Memory B cell (primary cell): ENCODE data around the gene COPS8.
A peak's percentile ranks its signal among the peaks of the same experiment; 100 is the strongest.

Experiments
- ATAC-seq: fragments of 150-1000 bp; cut with Tn5 transposase; 2 replicates; pipeline ENCODE4 v1.10.0; 2021; ENCODE audit warnings: low read depth, mild to moderate bottlenecking, moderate library complexity
- DNase-seq, 2 donors: peaks; one replicate each; pipeline ENCODE4 v3.0.0; 2022; ENCODE audit warnings: low spot score in 2 of 2
- H3K27ac Mint-ChIP-seq: one replicate; pipeline ENCODE4 v1.8.0; 2022; ENCODE audit warnings: mild to moderate bottlenecking, moderate library complexity, mixed read lengths
- H3K27me3 Mint-ChIP-seq: one replicate; pipeline ENCODE4 v1.8.0; 2022; ENCODE audit warnings: mixed read lengths
- H3K36me3 Mint-ChIP-seq: one replicate; pipeline ENCODE4 v1.8.0; 2022; ENCODE audit warnings: mild to moderate bottlenecking, mixed read lengths
- H3K4me1 Mint-ChIP-seq: one replicate; pipeline ENCODE4 v1.8.0; 2022; ENCODE audit warnings: mixed read lengths
- H3K4me3 Mint-ChIP-seq: one replicate; pipeline ENCODE4 v1.8.0; 2022; ENCODE audit warnings: mild to moderate bottlenecking, moderate library complexity, mixed read lengths
- H3K9me3 Mint-ChIP-seq: one replicate; pipeline ENCODE4 v1.8.0; 2022; ENCODE audit warnings: mixed read lengths

COPS8 gene

GRCh38 chr2:237057893-237058300 lies 27.8 kb upstream of the COPS8 start:
- Mint-ChIP-seq H3K27me3 (peaks cover 10% of the 10 kb centered on the region), H3K36me3 (no peaks in the 10 kb centered on the region), H3K4me3 (peak overlapping the region; percentile 84), H3K9me3 (no peaks in the 10 kb centered on the region), H3K4me1 (peaks cover 26% of the 10 kb centered on the region), H3K27ac (no peak overlapping the region)
- peak; percentile 72 for ATAC-seq
- DNase-seq = no peak

- DNase-seq = no peak
- Mint-ChIP-seq H3K36me3 (no peaks in the 10 kb centered on the region), H3K9me3 (no peaks in the 10 kb centered on the region), H3K4me3 (peak overlapping the region; percentile 84), H3K4me1 (peaks cover 26% of the 10 kb centered on the region), H3K27me3 (peaks cover 8% of the 10 kb centered on the region), H3K27ac (peak overlapping the region; percentile 49)
- ATAC-seq = no peak
Measured at GRCh38 chr2:237058423-237058822, 27.3 kb upstream of the COPS8 start.

GRCh38 chr2:237059155-237059875 lies 26.4 kb upstream of the COPS8 start:
- Mint-ChIP-seq H3K27ac (no peak overlapping the region), H3K9me3 (no peaks in the 10 kb centered on the region), H3K27me3 (peaks cover 8% of the 10 kb centered on the region), H3K4me3 (peak overlapping the region; percentile 84), H3K36me3 (no peaks in the 10 kb centered on the region), H3K4me1 (peaks cover 26% of the 10 kb centered on the region)
- peak in 1 of 2 donors; percentile 26 for DNase-seq
- peak; percentile 80 for ATAC-seq

GRCh38 chr2:237060534-237061312 lies 25.0 kb upstream of the COPS8 start:
- Mint-ChIP-seq H3K4me1 (peaks cover 26% of the 10 kb centered on the region), H3K27ac (no peak overlapping the region), H3K4me3 (no peak overlapping the region), H3K9me3 (no peaks in the 10 kb centered on the region), H3K36me3 (no peaks in the 10 kb centered on the region), H3K27me3 (peaks cover 8% of the 10 kb centered on the region)
- ATAC-seq = peak; percentile 30
- peak in 1 of 2 donors; percentile 16 for DNase-seq

- Mint-ChIP-seq H3K9me3 (no peaks in the 10 kb centered on the region), H3K27ac (no peak overlapping the region), H3K36me3 (no peaks in the 10 kb centered on the region), H3K4me1 (peaks cover 26% of the 10 kb centered on the region), H3K4me3 (no peak overlapping the region), H3K27me3 (peaks cover 8% of the 10 kb centered on the region)
- DNase-seq (no peak), ATAC-seq (no peak)
Measured at GRCh38 chr2:237061356-237061755, 24.3 kb upstream of the COPS8 start.

GRCh38 chr2:237062585-237062984 lies 23.1 kb upstream of the COPS8 start:
- peaks cover 7% of the 10 kb centered on the region for H3K27me3 Mint-ChIP-seq
- no peaks in the 10 kb centered on the region for H3K9me3 Mint-ChIP-seq
- H3K4me3 Mint-ChIP-seq = no peak overlapping the region
- ATAC-seq (no peak), DNase-seq (no peak)
- peaks cover 26% of the 10 kb centered on the region for H3K4me1 Mint-ChIP-seq
- H3K27ac Mint-ChIP-seq = no peak overlapping the region
- no peaks in the 10 kb centered on the region for H3K36me3 Mint-ChIP-seq

- Mint-ChIP-seq H3K27me3 (peaks cover 7% of the 10 kb centered on the region), H3K4me1 (peaks cover 13% of the 10 kb centered on the region), H3K36me3 (peaks cover 2% of the 10 kb centered on the region), H3K27ac (no peak overlapping the region), H3K9me3 (no peaks in the 10 kb centered on the region), H3K4me3 (no peak overlapping the region)
- DNase-seq (no peak), ATAC-seq (no peak)
Measured at GRCh38 chr2:237064203-237065070, 21.3 kb upstream of the COPS8 start.

GRCh38 chr2:237065071-237065377 lies 20.7 kb upstream of the COPS8 start:
- H3K36me3 Mint-ChIP-seq = peaks cover 2% of the 10 kb centered on the region
- DNase-seq (no peak), ATAC-seq (no peak)
- peaks cover 7% of the 10 kb centered on the region for H3K27me3 Mint-ChIP-seq
- no peak overlapping the region for H3K27ac Mint-ChIP-seq
- H3K4me1 Mint-ChIP-seq = peaks cover 10% of the 10 kb centered on the region
- no peaks in the 10 kb centered on the region for H3K9me3 Mint-ChIP-seq
- H3K4me3 Mint-ChIP-seq = no peak overlapping the region

GRCh38 chr2:237066396-237066795 lies 19.3 kb upstream of the COPS8 start:
- ATAC-seq (no peak), DNase-seq (no peak)
- Mint-ChIP-seq H3K4me3 (no peak overlapping the region), H3K27me3 (peaks cover under 1% of the 10 kb centered on the region), H3K36me3 (peaks cover 2% of the 10 kb centered on the region), H3K27ac (no peak overlapping the region), H3K4me1 (peaks cover under 1% of the 10 kb centered on the region), H3K9me3 (no peaks in the 10 kb centered on the region)

- DNase-seq (no peak), ATAC-seq (no peak)
- Mint-ChIP-seq H3K9me3 (no peaks in the 10 kb centered on the region), H3K4me1 (no peaks in the 10 kb centered on the region), H3K36me3 (peaks cover 2% of the 10 kb centered on the region), H3K27ac (no peak overlapping the region), H3K4me3 (no peak overlapping the region), H3K27me3 (no peaks in the 10 kb centered on the region)
Measured at GRCh38 chr2:237068005-237068576, 17.6 kb upstream of the COPS8 start.

GRCh38 chr2:237072067-237072931 lies 13.4 kb upstream of the COPS8 start:
- Mint-ChIP-seq H3K4me1 (no peaks in the 10 kb centered on the region), H3K9me3 (no peaks in the 10 kb centered on the region), H3K36me3 (peaks cover 2% of the 10 kb centered on the region), H3K27ac (no peak overlapping the region), H3K4me3 (no peak overlapping the region), H3K27me3 (no peaks in the 10 kb centered on the region)
- peak; percentile 70 to 76 for DNase-seq
- ATAC-seq = peak; percentile 50

GRCh38 chr2:237073552-237073951 lies 12.1 kb upstream of the COPS8 start:
- Mint-ChIP-seq H3K4me3 (no peak overlapping the region), H3K4me1 (no peaks in the 10 kb centered on the region), H3K27ac (no peak overlapping the region), H3K36me3 (no peaks in the 10 kb centered on the region), H3K9me3 (no peaks in the 10 kb centered on the region), H3K27me3 (no peaks in the 10 kb centered on the region)
- ATAC-seq (no peak), DNase-seq (no peak)
